GDM1 (cell line): ENCODE measurements around the gene MAPKBP1.
"Not testable (repeated sequence)": the region's sequence is repeated elsewhere in the genome, so short reads cannot be mapped to it uniquely, and the experiment has no call there.

Experiments
- DNase-seq: peaks from one replicate; lab custom pipeline; 2025; lab: John Stamatoyannopoulos, UW

Gene MAPKBP1, protein sequence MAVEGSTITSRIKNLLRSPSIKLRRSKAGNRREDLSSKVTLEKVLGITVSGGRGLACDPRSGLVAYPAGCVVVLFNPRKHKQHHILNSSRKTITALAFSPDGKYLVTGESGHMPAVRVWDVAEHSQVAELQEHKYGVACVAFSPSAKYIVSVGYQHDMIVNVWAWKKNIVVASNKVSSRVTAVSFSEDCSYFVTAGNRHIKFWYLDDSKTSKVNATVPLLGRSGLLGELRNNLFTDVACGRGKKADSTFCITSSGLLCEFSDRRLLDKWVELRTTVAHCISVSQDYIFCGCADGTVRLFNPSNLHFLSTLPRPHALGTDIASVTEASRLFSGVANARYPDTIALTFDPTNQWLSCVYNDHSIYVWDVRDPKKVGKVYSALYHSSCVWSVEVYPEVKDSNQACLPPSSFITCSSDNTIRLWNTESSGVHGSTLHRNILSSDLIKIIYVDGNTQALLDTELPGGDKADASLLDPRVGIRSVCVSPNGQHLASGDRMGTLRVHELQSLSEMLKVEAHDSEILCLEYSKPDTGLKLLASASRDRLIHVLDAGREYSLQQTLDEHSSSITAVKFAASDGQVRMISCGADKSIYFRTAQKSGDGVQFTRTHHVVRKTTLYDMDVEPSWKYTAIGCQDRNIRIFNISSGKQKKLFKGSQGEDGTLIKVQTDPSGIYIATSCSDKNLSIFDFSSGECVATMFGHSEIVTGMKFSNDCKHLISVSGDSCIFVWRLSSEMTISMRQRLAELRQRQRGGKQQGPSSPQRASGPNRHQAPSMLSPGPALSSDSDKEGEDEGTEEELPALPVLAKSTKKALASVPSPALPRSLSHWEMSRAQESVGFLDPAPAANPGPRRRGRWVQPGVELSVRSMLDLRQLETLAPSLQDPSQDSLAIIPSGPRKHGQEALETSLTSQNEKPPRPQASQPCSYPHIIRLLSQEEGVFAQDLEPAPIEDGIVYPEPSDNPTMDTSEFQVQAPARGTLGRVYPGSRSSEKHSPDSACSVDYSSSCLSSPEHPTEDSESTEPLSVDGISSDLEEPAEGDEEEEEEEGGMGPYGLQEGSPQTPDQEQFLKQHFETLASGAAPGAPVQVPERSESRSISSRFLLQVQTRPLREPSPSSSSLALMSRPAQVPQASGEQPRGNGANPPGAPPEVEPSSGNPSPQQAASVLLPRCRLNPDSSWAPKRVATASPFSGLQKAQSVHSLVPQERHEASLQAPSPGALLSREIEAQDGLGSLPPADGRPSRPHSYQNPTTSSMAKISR (N-terminal part only)

DNA sequence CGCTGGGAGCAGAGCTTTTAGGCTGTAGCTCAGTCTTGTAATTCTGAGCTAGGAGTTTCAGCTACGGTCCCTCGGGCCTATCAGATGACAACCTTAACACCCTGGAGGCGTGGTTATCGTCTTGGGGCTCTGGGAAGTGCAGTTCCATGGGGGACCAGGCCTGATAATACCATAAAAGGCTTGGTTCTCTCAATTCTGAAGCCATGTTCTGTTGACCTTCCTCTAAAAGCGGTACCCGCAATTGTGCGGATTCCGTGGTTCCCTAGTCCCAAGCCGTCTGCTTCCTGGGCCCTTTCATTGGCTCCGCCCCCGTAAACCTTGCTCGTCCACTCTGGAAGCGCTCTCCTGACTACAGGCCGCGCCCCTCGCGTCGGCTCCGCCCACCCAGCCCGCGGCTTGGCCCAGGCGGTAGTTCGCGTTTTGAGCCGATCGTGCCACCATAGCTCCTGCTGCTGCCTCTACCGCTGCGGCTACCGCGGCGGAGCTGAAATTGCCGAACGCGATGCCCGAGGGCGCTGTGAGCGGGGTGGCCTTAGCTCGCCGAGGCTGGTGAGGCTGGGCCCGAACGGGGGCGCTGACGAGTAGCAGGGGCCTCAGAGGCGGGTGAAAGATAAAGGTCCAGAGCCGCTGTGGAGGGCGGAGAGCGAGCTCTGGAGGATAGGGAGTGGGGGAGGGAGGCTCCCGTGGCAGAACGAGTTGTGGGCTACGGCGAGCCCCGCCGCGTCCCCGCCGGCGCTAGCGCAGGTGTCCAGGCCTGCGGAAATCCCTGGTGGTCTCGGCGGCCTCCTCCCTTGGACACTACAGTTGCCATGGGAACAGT is at the start of gene MAPKBP1:
Gene MAPKBP1, plus strand, starts transcription at position 423 of the 820 bp plus-strand sequence. CDS start 792 bp downstream, outside the sequence.
- peak; percentile 97 for DNase-seq

DNA sequence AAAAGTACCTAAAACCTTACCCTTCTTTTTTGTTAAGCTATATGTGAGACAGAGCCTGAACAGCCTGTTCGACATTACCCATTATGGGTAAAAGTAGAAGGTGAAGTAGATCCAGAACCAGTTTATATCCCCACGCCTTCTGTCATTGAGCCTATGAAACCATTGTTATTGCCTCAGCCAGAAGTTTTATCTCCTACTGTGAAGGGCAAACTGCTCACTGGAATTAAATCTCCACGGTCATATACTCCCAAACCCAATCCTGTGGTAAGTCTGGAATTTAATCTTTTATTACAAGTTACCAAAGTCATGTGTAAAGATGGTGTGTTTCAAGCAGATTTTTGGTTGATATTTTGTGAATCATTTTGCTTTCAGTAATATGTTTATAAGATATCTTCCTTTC is 47.1 kb upstream of the MAPKBP1 start:
- no peak for DNase-seq

DNA sequence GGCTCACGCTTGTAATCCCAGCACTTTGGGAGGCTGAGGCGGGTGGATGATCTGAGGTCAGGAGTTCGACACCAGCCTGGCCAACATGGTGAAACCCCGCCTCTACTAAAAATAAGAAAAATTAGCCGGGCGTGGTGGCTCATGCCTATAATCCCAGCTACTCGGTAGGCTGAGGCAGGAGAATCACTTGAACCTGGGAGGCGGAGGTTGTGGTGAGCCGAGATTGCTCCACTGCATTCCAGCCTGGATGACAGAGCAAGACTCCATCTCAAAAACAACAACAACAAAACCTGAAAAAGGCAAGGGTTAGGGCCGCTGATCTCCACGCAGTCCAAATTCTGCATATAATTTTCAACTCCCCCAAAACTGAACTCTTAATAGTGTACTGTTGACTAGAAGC is 46.2 kb upstream of the MAPKBP1 start:
- DNase-seq = not testable (repeated sequence)

DNA sequence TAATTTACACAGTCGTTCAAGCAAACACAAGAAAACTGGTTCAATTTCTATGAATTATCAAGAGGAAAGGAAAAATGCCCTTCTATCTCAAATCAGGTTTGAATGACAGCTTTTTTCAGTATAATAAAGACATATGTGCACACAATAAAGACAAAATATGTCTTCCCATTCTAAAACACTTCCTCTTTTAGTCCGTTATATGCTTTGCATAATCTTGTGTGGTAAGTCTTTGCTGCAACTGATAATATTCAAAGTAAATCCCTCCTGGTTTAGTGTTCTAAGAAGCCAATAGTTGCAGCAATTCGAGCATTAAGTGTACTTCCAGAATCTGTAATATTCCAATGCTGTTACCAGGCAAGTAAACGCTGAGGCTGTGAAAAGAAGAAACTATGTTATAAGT is 43.7 kb upstream of the MAPKBP1 start:
- no peak for DNase-seq

DNA sequence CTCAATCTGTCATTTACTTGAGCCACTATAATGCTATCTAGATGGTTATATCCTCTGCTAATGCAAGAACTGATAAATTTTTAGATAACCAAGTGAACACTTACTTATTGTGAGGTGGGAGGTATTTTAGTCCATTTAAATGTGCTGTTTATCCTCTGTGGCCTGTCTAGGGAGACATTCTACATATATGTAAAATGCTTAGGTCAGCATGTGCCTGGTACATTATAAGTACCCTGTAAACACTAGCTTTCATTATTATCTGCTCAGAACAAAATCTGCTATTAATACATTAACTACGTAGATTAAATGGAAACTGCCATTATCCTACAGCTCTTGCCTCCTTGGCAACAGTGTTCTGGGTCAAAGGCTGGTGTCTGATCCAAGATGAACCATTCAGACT is 41.8 kb upstream of the MAPKBP1 start:
- no peak for DNase-seq

DNA sequence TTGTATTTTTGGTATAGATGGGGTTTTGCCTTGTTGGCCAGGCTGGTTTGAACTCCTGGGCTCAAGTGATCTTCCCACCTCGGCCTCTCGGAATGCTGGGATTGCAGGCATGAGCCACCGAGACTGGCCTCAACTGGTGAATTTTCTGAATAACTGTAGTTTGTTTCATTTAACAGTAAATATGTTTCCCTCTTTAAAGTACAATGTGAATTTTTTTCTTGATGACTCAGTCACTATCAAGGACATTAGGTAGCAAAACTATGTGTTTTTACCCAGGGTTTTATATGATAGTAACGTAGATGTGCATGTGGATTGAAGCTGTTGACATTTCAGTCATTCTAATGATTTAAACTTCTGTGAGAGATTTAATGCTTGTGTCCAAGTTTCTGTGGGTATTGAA is 40.2 kb upstream of the MAPKBP1 start:
- no peak for DNase-seq

DNA sequence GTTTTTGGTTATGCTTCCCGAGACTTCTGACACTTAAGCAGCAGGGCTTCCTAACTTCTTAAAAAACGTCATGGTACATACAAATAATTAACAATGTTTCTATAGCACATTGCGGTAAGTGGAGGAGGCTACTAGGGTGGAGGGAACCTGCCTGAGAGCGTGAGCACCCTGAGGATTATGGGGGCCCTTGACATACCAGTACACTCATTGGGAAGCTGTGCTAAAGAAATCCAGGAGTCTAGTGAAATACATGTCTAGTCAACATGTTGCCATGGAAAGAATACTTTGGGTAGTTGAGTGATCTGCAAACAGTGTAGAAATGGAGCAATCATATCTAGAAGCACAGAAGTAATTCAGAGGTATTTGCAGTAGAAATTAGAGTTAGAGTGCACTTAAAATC is 39.2 kb upstream of the MAPKBP1 start:
- no peak for DNase-seq

DNA sequence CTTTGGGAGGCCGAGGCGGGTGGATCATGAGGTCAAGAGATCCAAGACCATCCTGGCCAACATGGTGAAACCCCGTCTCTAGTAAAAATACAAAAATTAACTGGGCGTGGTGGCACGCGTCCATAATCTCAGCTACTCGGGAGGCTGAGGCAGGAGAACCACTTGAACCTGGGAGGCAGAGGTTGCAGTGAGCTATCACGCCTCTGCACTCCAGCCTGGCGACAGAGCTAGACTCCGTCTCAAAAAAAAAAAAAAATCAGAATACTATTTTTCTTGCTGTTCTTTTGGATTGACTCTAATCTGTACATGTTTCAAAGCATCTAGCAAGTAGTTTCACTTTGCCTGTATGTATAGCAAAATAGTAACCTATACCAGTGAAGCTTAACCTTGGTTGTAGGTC is 38.8 kb upstream of the MAPKBP1 start:
- not testable (repeated sequence) for DNase-seq

DNA sequence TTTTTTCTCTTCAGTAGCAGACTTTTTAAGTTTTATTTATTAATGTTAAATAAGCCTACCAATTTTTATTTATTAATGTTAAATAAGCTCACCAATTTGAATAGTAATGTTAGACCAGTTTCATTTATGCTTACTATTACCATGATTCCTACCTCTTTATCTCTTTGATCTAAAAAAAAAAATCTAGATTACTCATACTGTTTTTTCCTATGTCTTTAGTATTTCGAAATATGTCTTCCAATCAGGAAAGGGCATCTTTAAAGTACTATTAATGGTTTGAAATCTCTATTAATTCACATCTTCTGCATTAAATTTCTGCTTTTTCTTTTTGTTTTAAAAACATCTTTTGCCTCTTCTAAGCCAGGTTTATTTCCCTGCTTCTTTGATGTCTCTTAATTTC is 27.5 kb upstream of the MAPKBP1 start:
- DNase-seq = no peak

DNA sequence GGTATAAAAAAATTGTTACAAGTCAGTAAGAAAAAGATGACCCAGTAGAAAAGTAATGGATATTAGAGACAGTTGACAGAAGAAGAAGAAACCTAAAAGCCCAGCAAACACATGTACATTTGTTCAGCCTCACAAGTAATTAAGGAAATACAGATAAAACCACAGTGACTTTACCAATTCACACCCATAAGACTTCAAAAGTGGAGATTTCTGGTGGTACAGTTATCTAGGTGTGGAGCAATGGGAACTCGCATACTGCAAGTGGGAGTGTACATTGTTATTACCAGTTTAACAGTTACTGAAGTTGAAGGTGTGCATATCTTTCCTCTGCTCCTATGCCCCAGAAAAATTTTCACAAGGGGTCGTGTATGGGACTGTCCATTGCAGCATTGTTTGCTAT is 18.1 kb upstream of the MAPKBP1 start:
- DNase-seq = no peak

DNA sequence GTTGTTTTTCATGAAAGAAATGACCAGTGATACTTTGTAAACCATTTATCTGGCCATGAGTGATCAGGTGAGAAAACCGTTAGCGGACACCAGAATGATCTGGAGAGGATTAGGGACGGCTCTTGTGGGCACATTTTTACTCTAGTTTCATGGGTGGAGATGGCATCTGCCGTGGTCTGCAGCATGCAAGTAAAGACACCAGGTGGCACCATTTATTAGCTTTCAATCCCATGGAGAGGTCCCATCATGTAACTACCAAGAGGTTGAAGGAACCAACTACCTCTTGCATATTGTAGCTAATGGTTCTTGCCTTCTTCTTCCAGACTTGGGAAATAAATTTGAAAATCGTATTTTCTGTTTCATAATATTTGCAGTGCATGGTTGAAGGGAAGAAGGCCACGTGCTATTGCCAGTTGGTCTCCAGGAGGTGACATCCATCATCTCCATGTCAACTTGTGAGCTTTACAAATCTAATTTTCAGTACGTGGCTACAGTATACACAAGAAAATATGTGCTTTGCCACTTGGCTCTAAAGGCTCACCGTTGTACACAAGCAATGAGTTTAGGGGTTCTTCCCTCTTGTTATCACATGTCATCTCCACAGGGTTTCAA is 1.5 kb upstream of the MAPKBP1 start:
- peak; percentile 45 for DNase-seq

DNA sequence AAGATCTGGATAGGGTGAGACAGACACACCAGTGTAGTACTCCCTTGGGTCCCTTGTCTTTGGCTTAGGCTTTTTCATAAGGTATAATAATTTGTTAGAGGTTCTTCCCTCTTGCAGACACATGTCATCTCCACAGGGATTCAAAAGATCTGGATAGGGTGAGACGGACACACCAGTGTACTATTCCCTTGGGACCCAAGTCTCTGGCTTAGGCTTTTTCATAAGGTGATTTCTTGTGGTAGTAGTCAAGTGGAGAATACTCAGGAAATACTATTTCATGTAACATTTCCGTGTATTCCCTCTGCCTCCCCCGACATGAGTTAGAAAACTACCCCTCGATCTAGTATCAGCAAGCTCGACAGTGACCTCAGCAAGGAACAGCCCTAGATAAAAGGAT is 954 bp upstream of the MAPKBP1 start:
- no peak for DNase-seq

DNA sequence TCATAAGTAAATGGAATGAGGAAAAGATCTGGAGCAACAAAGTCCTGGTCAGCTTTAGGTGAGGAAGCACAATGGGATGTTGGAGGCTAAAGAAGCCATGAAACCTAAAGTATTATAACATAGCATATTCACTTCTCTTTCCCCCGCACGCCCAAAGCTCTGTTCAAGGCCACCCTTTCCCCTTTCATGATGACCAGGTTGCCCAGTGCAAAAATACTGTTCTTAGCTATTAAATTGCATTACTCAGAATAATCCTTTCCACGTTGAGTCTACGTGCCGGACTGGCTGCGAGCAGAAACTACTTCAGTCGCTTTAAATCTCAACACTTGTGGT is 589 bp upstream of the MAPKBP1 start:
- no peak for DNase-seq

DNA sequence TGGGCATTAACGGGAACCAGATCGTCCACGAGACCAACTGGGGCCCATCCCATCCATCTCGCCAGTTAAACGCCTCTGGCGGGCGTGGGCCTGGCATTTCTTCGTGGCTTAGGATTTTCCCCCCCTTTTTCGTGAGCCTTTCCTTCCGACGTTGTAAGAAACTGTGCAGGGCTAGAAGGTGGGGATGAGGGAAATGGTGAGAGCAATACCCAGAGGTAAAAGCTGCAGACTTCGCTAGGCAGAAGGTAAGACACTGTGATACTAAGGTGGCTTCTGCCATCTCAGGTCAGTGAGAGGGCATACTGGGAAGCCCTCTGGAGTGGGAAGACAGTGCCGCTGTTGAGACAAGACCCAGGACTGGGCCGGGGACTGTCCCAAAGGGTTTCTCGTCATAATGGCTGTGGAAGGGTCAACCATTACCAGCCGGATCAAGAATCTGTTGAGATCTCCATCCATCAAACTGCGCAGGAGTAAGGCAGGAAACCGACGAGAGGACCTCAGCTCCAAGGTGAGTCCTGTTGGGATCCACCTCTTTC is 666 bp downstream of the MAPKBP1 start:
- DNase-seq = no peak

DNA sequence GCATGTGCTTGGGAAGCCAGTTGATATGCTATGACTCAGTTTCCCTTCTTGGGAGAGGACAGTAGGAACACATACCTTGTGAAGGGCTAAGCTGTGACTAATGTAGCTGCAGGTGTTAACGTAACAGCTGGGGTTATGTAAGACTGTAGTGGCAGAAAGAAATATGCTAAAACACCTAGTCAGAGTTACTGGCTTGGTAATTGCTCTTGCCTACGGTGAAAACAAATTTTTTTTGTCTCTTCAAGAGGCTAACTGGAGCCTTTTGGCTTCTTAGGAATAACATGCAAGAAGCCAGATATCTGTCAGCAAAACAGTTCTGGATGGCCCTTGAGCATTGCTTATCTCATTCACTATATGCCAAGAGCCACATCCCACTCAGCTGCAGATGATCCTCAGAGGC is 1.4 kb downstream of the MAPKBP1 start:
- DNase-seq = no peak

DNA sequence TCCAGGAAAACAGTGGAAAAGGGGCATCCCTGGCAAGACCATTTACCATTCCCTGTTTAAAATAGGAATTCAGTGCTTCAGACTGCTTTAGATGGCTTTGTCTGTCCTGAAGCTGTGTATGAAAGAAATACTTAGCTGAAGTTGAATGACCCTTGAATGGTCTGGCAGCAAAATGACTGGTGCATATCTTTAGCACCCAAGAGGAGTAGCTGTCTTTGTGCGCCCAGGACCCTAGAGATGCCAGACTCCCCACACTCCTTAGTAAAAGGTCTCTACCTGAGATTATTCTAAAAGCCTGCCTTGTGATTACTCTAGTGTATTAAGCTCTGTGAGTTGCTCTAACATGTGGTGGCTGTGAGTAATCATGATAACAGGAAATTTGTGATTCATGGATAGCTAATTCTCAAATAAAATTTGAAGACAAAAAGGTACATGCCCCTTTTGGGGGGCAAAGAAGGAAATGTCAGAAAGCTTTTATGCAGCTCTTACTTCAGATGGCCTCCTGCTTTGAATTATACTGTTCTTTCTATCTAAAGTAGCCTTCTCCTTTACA is 3.2 kb downstream of the MAPKBP1 start:
- DNase-seq = no peak

DNA sequence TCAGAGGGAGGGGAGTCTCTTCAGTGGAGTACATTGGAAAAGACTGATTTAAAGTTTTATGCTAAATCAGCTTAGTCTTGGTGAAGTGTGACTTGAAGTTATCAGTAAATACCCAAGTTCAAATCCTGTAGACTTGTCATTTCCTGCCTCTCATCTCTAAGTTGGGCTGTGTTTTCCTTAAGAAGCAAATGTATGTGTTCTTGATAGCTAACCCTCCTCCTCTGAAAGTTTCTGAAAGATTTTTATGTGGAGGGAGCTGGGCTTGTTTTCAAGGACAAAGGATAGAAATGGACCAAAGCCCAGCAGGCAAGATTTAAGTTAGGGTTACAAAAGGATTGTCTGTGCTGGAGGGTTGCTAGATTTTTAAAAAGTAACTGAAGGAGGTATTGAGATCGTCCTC is 4.2 kb downstream of the MAPKBP1 start:
- DNase-seq = no peak

DNA sequence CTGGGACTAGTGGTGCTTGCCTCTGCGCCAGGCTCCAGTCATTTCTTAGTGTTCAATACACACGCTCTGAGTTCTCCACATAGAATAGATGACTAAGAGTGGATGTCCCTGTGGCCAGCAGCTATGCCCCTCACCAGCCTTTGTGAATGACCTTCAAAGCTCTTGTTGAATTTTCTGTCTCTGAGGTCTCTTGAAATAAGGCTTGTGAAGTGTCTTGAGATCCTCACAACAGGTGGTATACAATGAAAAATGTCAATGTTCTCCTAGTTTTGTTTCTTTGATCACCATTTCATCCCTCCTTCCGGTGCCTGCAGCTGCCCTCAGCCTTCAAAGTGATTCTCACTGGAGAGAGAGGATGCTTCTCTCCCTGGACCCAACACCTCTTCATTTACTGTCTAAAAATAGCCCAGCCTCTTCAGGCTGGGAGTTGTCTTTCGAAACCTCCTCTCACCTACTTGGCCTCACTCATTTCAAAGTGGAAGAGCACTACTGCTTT is 5.4 kb downstream of the MAPKBP1 start:
- DNase-seq = no peak

DNA sequence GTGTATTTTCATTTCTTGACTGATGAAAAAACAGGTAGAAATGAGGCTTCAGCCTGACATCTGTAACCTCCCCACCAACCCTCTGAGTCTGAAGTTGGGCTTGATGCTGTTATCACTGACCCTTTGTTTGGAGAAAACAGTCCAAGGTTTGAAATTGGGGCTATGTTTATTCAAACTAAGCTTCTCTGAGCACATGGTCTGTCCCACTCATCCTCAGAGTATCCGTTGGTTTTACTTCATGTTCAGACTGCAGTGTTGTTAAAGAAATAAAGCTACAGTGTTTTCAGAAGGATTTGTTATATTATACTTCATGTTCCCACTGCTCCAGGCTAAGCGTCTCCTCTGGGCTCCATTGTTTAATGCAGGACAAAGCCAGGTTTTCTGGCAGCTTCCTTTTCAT is 6.0 kb downstream of the MAPKBP1 start:
- no peak for DNase-seq

DNA sequence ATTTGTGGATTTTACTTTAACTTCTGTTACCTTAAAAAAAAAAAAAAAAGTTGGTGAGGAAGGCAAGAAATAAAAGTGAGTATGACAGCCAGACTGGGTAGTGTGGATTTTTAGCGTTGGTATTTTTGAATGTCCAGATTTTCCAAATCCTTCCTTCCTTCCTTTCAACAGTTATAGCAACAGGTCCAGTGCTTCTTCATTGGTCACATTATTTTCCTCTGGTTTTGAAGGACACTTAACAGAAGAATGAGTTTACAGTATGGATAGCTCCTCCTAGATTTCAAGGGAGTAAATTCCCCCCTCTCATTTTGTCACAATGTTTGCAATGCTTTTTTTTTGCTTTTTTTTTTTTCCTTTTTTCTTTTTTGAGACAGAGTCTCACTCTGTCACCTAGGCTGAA is 6.4 kb downstream of the MAPKBP1 start:
- DNase-seq = no peak
